MCF 10A (cell line): ENCODE data around the gene STRIP2. TPM values are rescaled to one million over a fixed set of nuclear protein-coding genes. Genes with fewer than 3 reads are reported as not detected.

Experiments used
- BruUV-seq: library from RNA; stranded (reverse); fragments of 400-500 nt; replicated peaks from 2 replicates; lab custom pipeline; 2021; lab: Mats Ljungman, UMichigan
- CTCF ChIA-PET: fragments of 300-600 bp; sonication (Branson Sonifier 250); formaldehyde crosslinking; extraction: SDS; loops from one replicate; lab custom pipeline; 2021; ENCODE audit warnings: antibody characterized with exemption, inconsistent platforms; lab: Yijun Ruan, JAX
- POLR2A ChIA-PET: fragments of 300-600, 350-650 bp; sonication (Branson Sonifier 250); formaldehyde crosslinking; extraction: SDS; loops from one replicate; lab custom pipeline; 2020; ENCODE audit warnings: antibody characterized with exemption, inconsistent platforms; lab: Yijun Ruan, JAX
- DNase-seq: peaks from one replicate; pipeline ENCODE4 v3.0.0-alpha.2; 2018; ENCODE audit not compliant: unreplicated experiment
- H3K27ac Mint-ChIP-seq: one replicate; pipeline ENCODE4 v1.8.0; 2022; ENCODE audit warnings: mild to moderate bottlenecking, low read depth, mixed read lengths; ENCODE audit not compliant: unreplicated experiment
- H3K27me3 Mint-ChIP-seq: one replicate; pipeline ENCODE4 v1.8.0; 2022; ENCODE audit warnings: mixed read lengths; ENCODE audit not compliant: insufficient read depth, unreplicated experiment
- H3K36me3 Mint-ChIP-seq: one replicate; pipeline ENCODE4 v1.8.0; 2022; ENCODE audit warnings: mild to moderate bottlenecking, moderate library complexity, mixed read lengths; ENCODE audit not compliant: insufficient read depth, unreplicated experiment
- H3K4me1 Mint-ChIP-seq: one replicate; pipeline ENCODE4 v1.8.0; 2022; ENCODE audit warnings: mixed read lengths; ENCODE audit not compliant: insufficient read depth, unreplicated experiment
- H3K4me3 Mint-ChIP-seq: one replicate; pipeline ENCODE4 v1.8.0; 2022; ENCODE audit warnings: mild to moderate bottlenecking, moderate library complexity, mixed read lengths; ENCODE audit not compliant: unreplicated experiment
- H3K9me3 Mint-ChIP-seq: one replicate; pipeline ENCODE4 v1.8.0; 2022; ENCODE audit warnings: mixed read lengths; ENCODE audit not compliant: unreplicated experiment
- intact Hi-C: fragments of 100-400 bp; cut with micrococcal nuclease; formaldehyde crosslinking; loops from 2 replicates; pipeline ENCODE4 v1.14.1; 2022
- total RNA-seq: library from RNA; stranded (reverse); gene quantifications from 2 replicates; pipeline ENCODE4 v1.2.3, GENCODE V29; 2022
- TF ChIP-seq, protein P1 (sequence below): fragments of 200-600 bp; IDR thresholded peaks from one replicate; pipeline ENCODE4 v1.8.0; 2022; ENCODE audit warnings: antibody characterized with exemption, mild to moderate bottlenecking; ENCODE audit not compliant: unreplicated experiment

The STRIP2 gene
- total RNA-seq, 1 experiment from 2014 or later, result 6.3 TPM

- CTCF ChIA-PET, result interaction anchor here (0.9 to 5.7 kb wide), 2 partner anchors 14 to 173 kb away, joined by 3 to 30 read pairs; no protein-coding TSS in a partner anchor
Observed at GRCh38 chr7:129390314-129390713, 43.9 kb upstream of the STRIP2 start.

GRCh38 chr7:129391546-129392171 is 42.6 kb upstream of the STRIP2 start:
- Mint-ChIP-seq H3K4me3 (no peak overlapping the region), H3K27ac (no peak overlapping the region), H3K4me1 (no peaks in the 10 kb centered on the region), H3K36me3 (peaks cover 13% of the 10 kb centered on the region), H3K27me3 (no peaks in the 10 kb centered on the region), H3K9me3 (no peaks in the 10 kb centered on the region)
- TF ChIP-seq, protein P1, sequence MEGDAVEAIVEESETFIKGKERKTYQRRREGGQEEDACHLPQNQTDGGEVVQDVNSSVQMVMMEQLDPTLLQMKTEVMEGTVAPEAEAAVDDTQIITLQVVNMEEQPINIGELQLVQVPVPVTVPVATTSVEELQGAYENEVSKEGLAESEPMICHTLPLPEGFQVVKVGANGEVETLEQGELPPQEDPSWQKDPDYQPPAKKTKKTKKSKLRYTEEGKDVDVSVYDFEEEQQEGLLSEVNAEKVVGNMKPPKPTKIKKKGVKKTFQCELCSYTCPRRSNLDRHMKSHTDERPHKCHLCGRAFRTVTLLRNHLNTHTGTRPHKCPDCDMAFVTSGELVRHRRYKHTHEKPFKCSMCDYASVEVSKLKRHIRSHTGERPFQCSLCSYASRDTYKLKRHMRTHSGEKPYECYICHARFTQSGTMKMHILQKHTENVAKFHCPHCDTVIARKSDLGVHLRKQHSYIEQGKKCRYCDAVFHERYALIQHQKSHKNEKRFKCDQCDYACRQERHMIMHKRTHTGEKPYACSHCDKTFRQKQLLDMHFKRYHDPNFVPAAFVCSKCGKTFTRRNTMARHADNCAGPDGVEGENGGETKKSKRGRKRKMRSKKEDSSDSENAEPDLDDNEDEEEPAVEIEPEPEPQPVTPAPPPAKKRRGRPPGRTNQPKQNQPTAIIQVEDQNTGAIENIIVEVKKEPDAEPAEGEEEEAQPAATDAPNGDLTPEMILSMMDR, result no peak
- CTCF ChIA-PET, result interaction anchor here (0.7 to 5.7 kb wide), 5 partner anchors 12 to 80 kb away, joined by 3 to 30 read pairs (median 3); no protein-coding TSS in a partner anchor
- POLR2A ChIA-PET, result interaction anchor here (0.7 to 1.5 kb wide), 3 partner anchors 11 to 623 kb away, joined by 3 read pairs; no protein-coding TSS in a partner anchor
- no peak for DNase-seq
- no TSS peak for BruUV-seq
- intact Hi-C loops, result no loop called here

More at GRCh38 chr7:129390314-129390713, 43.9 kb upstream of the STRIP2 start:
- POLR2A ChIA-PET, result interaction anchor here (1.5 kb wide), 1 partner anchor 9 kb away, joined by 3 read pairs; no protein-coding TSS in a partner anchor
- H3K27me3 Mint-ChIP-seq, result no peaks in the 10 kb centered on the region
- intact Hi-C loops, result no loop called here
- H3K27ac Mint-ChIP-seq, result no peak overlapping the region
- DNase-seq, result no peak
- TF ChIP-seq, protein P1, result no peak
- H3K36me3 Mint-ChIP-seq, result peaks cover 13% of the 10 kb centered on the region
- H3K9me3 Mint-ChIP-seq, result no peaks in the 10 kb centered on the region
- H3K4me3 Mint-ChIP-seq, result no peak overlapping the region
- no TSS peak for BruUV-seq
- no peaks in the 10 kb centered on the region for H3K4me1 Mint-ChIP-seq

- ChIA-PET CTCF (interaction anchor here (0.5 to 1.1 kb wide), 4 partner anchors 14 to 228 kb away, joined by 3 to 6 read pairs (median 3); no protein-coding TSS in a partner anchor), POLR2A (interaction anchor here (0.6 kb wide), 1 partner anchor 237 kb away, joined by 3 read pairs; no protein-coding TSS in a partner anchor)
- no peaks in the 10 kb centered on the region for H3K9me3 Mint-ChIP-seq
- H3K27ac Mint-ChIP-seq, result no peak overlapping the region
- DNase-seq, result no peak
- H3K27me3 Mint-ChIP-seq, result no peaks in the 10 kb centered on the region
- H3K4me3 Mint-ChIP-seq, result no peak overlapping the region
- BruUV-seq, result no TSS peak
- TF ChIP-seq, protein P1, result no peak
- peaks cover 13% of the 10 kb centered on the region for H3K36me3 Mint-ChIP-seq
- intact Hi-C loops, result no loop called here
- H3K4me1 Mint-ChIP-seq, result no peaks in the 10 kb centered on the region
Observed at GRCh38 chr7:129393255-129393654, 41.0 kb upstream of the STRIP2 start.

DNA sequence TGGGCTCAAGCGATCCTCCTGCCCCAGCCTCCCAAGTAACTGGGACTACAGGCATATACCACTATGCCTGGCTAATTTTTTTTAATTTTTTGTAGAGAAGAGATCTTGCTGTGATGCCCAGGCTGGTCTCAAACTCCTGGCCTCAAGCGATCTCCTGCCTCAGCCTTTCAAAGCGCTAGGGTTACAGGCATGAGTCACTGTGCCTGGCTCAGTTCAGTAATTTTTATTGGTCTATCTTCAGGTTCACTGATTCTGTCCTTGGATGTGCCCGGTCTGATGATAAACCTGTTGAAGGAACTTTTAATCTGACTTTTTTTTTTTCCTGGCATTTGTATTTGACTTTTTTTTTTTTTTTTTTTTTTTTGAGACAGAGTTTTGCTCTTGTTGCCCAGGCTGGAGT is 40.1 kb upstream of the STRIP2 start:
- H3K36me3 Mint-ChIP-seq, result peaks cover 8% of the 10 kb centered on the region
- TF ChIP-seq, protein P1, result no peak
- ChIA-PET POLR2A (no interaction called here), CTCF (interaction anchor here (0.9 to 1.1 kb wide), 2 partner anchors 17 to 227 kb away, joined by 3 to 6 read pairs; no protein-coding TSS in a partner anchor)
- BruUV-seq, result no TSS peak
- H3K4me3 Mint-ChIP-seq, result no peak overlapping the region
- no peaks in the 10 kb centered on the region for H3K9me3 Mint-ChIP-seq
- no peaks in the 10 kb centered on the region for H3K4me1 Mint-ChIP-seq
- H3K27me3 Mint-ChIP-seq, result no peaks in the 10 kb centered on the region
- DNase-seq, result no peak
- intact Hi-C loops, result no loop called here
- H3K27ac Mint-ChIP-seq, result no peak overlapping the region
